Hepatocyte (in vitro differentiated cells): ENCODE data around the gene ZNF280D. TPM values are rescaled to one million over a fixed set of nuclear protein-coding genes. Genes with fewer than 3 reads are reported as not detected.
A peak's percentile ranks its signal among the peaks of the same experiment; 100 is the strongest.

Experiments used
- DNase-seq: peaks from one replicate; pipeline ENCODE4 v3.0.0-alpha.2; 2016; ENCODE audit warnings: low spot score
- H2AFZ ChIP-seq: fragments of 200-600 bp; sonication (generic); 2 replicates; pipeline ENCODE4 v1.6.0; 2016; ENCODE audit warnings: antibody characterized with exemption, mild to moderate bottlenecking
- H3K27ac ChIP-seq: fragments of 200-600 bp; sonication (generic); 2 replicates; pipeline ENCODE4 v1.5.1; 2016; ENCODE audit warnings: mild to moderate bottlenecking
- H3K27me3 ChIP-seq: fragments of 200-600 bp; sonication (generic); 2 replicates; pipeline ENCODE4 v1.6.1; 2016
- H3K36me3 ChIP-seq: fragments of 200-600 bp; sonication (generic); replicated peaks from 2 replicates; pipeline ENCODE4 v1.5.1; 2016; ENCODE audit warnings: low read depth; ENCODE audit not compliant: insufficient read depth
- H3K4me1 ChIP-seq: fragments of 200-600 bp; sonication (generic); 2 replicates; pipeline ENCODE4 v1.5.1; 2016; ENCODE audit warnings: mild to moderate bottlenecking, moderate library complexity; ENCODE audit not compliant: insufficient read depth
- H3K4me2 ChIP-seq: fragments of 200-600 bp; sonication (generic); 2 replicates; pipeline ENCODE4 v1.6.0; 2016
- H3K4me3 ChIP-seq: fragments of 200-600 bp; sonication (generic); 2 replicates; pipeline ENCODE4 v1.5.1; 2016; ENCODE audit warnings: mild to moderate bottlenecking
- H3K79me2 ChIP-seq: fragments of 200-600 bp; sonication (generic); 2 replicates; pipeline ENCODE4 v1.6.0; 2017; ENCODE audit warnings: mild to moderate bottlenecking
- H3K9me2 ChIP-seq: fragments of 200-600 bp; sonication (generic); replicated peaks from 2 replicates; pipeline ENCODE4 v1.6.0; 2017; ENCODE audit warnings: mild to moderate bottlenecking; ENCODE audit not compliant: insufficient read depth
- H3K9me3 ChIP-seq: fragments of 200-600 bp; sonication (generic); 2 replicates; pipeline ENCODE4 v1.5.1; 2016; ENCODE audit warnings: low read depth, mild to moderate bottlenecking
- H4K20me1 ChIP-seq: fragments of 200-600 bp; sonication (generic); 2 replicates; pipeline ENCODE4 v1.6.0; 2016; ENCODE audit warnings: mild to moderate bottlenecking; ENCODE audit not compliant: insufficient read depth, poor library complexity, severe bottlenecking
- EZH2 ChIP-seq: fragments of 200-600 bp; sonication (generic); IDR thresholded peaks from 2 replicates; pipeline ENCODE4 v1.6.1; 2016; ENCODE audit warnings: antibody characterized with exemption, mild to moderate bottlenecking, borderline replicate concordance
- EZH2phosphoT487 ChIP-seq: fragments of 200-600 bp; sonication (generic); IDR thresholded peaks from one replicate; pipeline ENCODE4 v1.6.1; 2018; ENCODE audit warnings: antibody characterized with exemption, mild to moderate bottlenecking, low read depth, moderate library complexity; ENCODE audit not compliant: unreplicated experiment, severe bottlenecking
- WGBS: methylation state at CpG from one replicate; pipeline ENCODE4 v1.1.6; 2016; ENCODE audit warnings: low lambda C conversion rate; ENCODE audit errors: missing lambda C conversion rate; 5-methylcytosine and 5-hydroxymethylcytosine counted together
- polyA plus RNA-seq: library from polyadenylated mRNA; unstranded; fragments of >200 nt; fragmentation: Nextera tagmentation; extraction: Ambion mirVana; gene quantifications from 2 replicates; pipeline ENCODE4 v1.2.1, GENCODE V29; 2016
- total RNA-seq: library from RNA; depleted of rRNA; stranded (reverse); fragments of >200 nt; gene quantifications from 2 replicates; pipeline ENCODE4 v1.2.3, GENCODE V29; 2014
- TF ChIP-seq, protein P1 (sequence below): fragments of 200-600 bp; sonication (generic); IDR thresholded peaks from 2 replicates; pipeline ENCODE4 v1.5.1; 2016; ENCODE audit warnings: antibody characterized with exemption, mild to moderate bottlenecking; ENCODE audit not compliant: poor library complexity

ZNF280D gene
- total and polyA plus RNA-seq, 2 experiments from 2014 or later = 0.54 to 0.87 TPM

DNA sequence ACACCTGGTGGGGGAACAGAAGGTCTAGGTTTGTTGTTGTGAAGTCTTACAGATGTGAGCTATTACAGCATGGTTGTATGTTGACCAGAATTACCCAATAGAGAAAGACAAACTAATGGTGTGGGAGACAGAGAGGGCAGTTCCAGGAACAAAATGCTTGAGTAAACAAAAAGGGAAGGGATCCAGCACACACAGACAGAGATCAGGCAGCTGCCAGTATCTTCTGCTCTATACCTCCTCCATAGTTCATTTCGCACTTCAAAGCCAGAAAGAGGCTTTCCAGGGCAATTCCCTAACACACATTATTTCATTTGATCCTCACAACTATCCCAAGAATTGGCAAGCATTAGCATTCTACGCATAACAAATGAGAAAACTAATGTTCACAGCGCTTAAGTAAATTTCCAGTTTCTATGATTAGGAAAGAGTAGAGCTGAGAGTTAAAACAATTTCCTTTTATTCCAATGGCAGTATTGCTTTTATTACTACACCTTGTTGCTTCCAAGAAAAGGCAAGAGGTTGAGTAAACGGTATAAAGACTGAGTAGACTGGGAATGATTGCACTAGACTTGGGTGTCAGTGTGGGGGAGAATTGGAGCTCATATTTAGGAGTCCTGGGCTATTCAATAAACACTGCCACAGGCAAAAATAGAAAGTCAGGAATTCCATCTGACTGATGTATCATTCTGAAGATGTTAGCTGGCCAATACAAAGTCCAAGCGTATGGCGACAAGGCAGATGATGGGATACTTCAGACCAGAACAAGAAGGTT, 39.7 kb upstream of the ZNF280D start:
- peaks cover 9% of the 10 kb centered on the region for H3K4me1 ChIP-seq
- TF ChIP-seq EZH2 = no peak
- no peak for TF ChIP-seq EZH2phosphoT487
- TF ChIP-seq, protein P1, sequence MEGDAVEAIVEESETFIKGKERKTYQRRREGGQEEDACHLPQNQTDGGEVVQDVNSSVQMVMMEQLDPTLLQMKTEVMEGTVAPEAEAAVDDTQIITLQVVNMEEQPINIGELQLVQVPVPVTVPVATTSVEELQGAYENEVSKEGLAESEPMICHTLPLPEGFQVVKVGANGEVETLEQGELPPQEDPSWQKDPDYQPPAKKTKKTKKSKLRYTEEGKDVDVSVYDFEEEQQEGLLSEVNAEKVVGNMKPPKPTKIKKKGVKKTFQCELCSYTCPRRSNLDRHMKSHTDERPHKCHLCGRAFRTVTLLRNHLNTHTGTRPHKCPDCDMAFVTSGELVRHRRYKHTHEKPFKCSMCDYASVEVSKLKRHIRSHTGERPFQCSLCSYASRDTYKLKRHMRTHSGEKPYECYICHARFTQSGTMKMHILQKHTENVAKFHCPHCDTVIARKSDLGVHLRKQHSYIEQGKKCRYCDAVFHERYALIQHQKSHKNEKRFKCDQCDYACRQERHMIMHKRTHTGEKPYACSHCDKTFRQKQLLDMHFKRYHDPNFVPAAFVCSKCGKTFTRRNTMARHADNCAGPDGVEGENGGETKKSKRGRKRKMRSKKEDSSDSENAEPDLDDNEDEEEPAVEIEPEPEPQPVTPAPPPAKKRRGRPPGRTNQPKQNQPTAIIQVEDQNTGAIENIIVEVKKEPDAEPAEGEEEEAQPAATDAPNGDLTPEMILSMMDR = no peak
- H3K9me3 ChIP-seq = no peaks in the 10 kb centered on the region
- no peaks in the 10 kb centered on the region for H3K27me3 ChIP-seq
- no peaks in the 10 kb centered on the region for H3K79me2 ChIP-seq
- H3K9me2 ChIP-seq = no peaks in the 10 kb centered on the region
- no peaks in the 10 kb centered on the region for H4K20me1 ChIP-seq
- peak overlapping the region; percentile 55 for H3K4me2 ChIP-seq
- no peak overlapping the region for H3K4me3 ChIP-seq
- peak overlapping the region; percentile 62 for H3K27ac ChIP-seq
- H2AFZ ChIP-seq = no peak overlapping the region
- 67% methylated on average over 6 of the region's 6 CpGs for WGBS
- peak; percentile 28 for DNase-seq
- H3K36me3 ChIP-seq = no peaks in the 10 kb centered on the region

DNA sequence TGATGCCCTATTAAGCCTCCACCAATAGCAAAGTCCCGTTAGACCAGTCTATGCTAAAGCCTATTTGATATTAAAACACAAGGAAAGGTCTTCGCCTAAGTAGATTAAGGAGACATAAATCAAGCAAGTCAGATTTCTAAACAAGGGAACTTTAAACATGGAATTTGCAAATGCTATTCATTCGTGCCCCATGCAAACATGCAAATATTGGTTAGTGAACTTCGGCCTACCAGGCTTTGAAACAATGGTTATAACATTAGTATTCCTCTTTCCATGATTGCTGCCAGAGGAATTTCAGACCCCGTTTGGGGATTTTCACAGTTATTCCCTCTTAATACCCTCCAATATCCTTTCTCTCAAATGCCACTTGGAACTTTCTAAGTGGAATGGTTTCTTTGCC, 36.9 kb upstream of the ZNF280D start:
- TF ChIP-seq EZH2phosphoT487 (no peak), EZH2 (no peak)
- TF ChIP-seq, protein P1 = no peak
- peaks cover 11% of the 10 kb centered on the region for H3K4me1 ChIP-seq
- no peaks in the 10 kb centered on the region for H3K79me2 ChIP-seq
- 62% methylated on average over 5 of the region's 5 CpGs for WGBS
- H3K9me2 ChIP-seq = no peaks in the 10 kb centered on the region
- H3K27ac ChIP-seq = no peak overlapping the region
- no peak overlapping the region for H3K4me3 ChIP-seq
- no peaks in the 10 kb centered on the region for H3K9me3 ChIP-seq
- H3K4me2 ChIP-seq = no peak overlapping the region
- H2AFZ ChIP-seq = no peak overlapping the region
- DNase-seq = no peak
- H3K27me3 ChIP-seq = no peaks in the 10 kb centered on the region
- H3K36me3 ChIP-seq = no peaks in the 10 kb centered on the region
- no peaks in the 10 kb centered on the region for H4K20me1 ChIP-seq

DNA sequence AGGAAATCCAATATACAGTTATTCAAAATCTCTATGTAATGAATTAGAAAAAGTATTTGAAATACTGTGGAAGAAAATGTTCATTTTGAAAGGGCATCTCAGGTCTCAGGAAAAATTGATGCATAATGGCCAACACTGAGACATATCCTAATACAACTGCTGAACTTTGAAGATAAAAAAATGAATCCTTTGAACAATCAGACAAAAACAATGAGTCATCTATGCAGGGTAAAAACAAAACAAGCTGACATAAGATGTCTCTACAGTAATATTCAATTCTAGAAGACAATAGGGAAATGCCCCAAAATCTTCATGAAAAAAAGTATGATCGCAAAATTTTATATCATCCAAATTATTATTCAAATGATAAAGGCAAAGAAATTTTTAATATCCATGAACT, 34.0 kb upstream of the ZNF280D start:
- Histone ChIP-seq H3K27me3 (no peaks in the 10 kb centered on the region), H3K27ac (no peak overlapping the region), H3K36me3 (no peaks in the 10 kb centered on the region), H4K20me1 (no peaks in the 10 kb centered on the region), H3K4me2 (no peak overlapping the region), H3K79me2 (no peaks in the 10 kb centered on the region), H3K9me3 (no peaks in the 10 kb centered on the region), H3K9me2 (no peaks in the 10 kb centered on the region), H3K4me1 (peaks cover 10% of the 10 kb centered on the region), H3K4me3 (no peak overlapping the region), H2AFZ (no peak overlapping the region)
- TF ChIP-seq, protein P1 = no peak
- TF ChIP-seq EZH2 (no peak), EZH2phosphoT487 (no peak)
- no peak for DNase-seq
- WGBS = 100% methylated on average over 1 of the region's 1 CpG
